Testis (tissue), 3 donors: ENCODE data around the gene SKA3. TPM values are rescaled to one million over a fixed set of nuclear protein-coding genes. Genes with fewer than 3 reads are reported as not detected.

ENCODE experiments used
- DNase-seq: peaks from one replicate; pipeline ENCODE4 v3.0.0-alpha.2; 2019
- H3K27ac ChIP-seq, 2 donors: fragments of 200-600 bp; sonication (generic); one replicate each; pipeline ENCODE4 v1.5.1; 2019
- H3K27me3 ChIP-seq: fragments of 200-600 bp; sonication (generic); one replicate; pipeline ENCODE4 v1.5.1; 2019
- H3K36me3 ChIP-seq: fragments of 200-600 bp; sonication (generic); one replicate; pipeline ENCODE4 v1.5.1; 2017; ENCODE audit warnings: low read depth; ENCODE audit errors: missing control alignments
- H3K4me1 ChIP-seq: fragments of 200-600 bp; sonication (generic); one replicate; pipeline ENCODE4 v1.5.1; 2019
- H3K4me3 ChIP-seq, 2 donors: fragments of 200-600 bp; sonication (generic); one replicate each; pipeline ENCODE4 v1.5.1; 2017 to 2019
- H3K9me3 ChIP-seq: fragments of 200-600 bp; sonication (generic); one replicate; pipeline ENCODE4 v1.5.1; 2017
- POLR2A ChIP-seq: fragments of 450-650 bp; IDR thresholded peaks from one replicate; pipeline ENCODE4 v1.6.1; 2017; ENCODE audit warnings: antibody characterized with exemption, mild to moderate bottlenecking, moderate library complexity
- WGBS, 2 donors: methylation state at CpG; one replicate each; pipeline ENCODE4 v1.1.5; 2018; 5-methylcytosine and 5-hydroxymethylcytosine counted together
- intact Hi-C: fragments of 100-400 bp; cut with DNase I; formaldehyde crosslinking; loops from one replicate; pipeline ENCODE4 v1.15.1; 2023; ENCODE audit warnings: low total_unique reads
- polyA plus RNA-seq: library from polyadenylated mRNA; stranded (reverse); fragments of 350-450 nt; fragmentation: Illumina TruSeq; extraction: RNeasy Lipid Tissue Mini Kit (QIAGEN cat#74804); gene quantifications from one replicate; pipeline ENCODE4 v1.2.3, GENCODE V29; 2014; ENCODE audit warnings: low read depth, low replicate concordance; ENCODE audit not compliant: insufficient read depth
- total RNA-seq, 2 donors: library from RNA; depleted of rRNA; stranded (reverse); fragments of >200 nt; gene quantifications; one replicate each; pipeline ENCODE4 v1.2.3, GENCODE V29; 2016
- TF ChIP-seq, protein P1 (sequence below), 3 experiments: fragments of 450-650 bp in 2 of 3; fragments of 200-600 bp in 1 of 3; sonication (generic) in 1 of 3; IDR thresholded peaks; one replicate each; pipeline ENCODE4 v1.5.1; 2016 to 2019; ENCODE audit warnings: antibody characterized with exemption in 3 of 3, mild to moderate bottlenecking in 2 of 3, moderate library complexity in 1 of 3

SKA3 gene
- total and polyA plus RNA-seq, 3 donors from 2014 or later, result 8.1 to 11.7 (median 8.7) TPM

DNA sequence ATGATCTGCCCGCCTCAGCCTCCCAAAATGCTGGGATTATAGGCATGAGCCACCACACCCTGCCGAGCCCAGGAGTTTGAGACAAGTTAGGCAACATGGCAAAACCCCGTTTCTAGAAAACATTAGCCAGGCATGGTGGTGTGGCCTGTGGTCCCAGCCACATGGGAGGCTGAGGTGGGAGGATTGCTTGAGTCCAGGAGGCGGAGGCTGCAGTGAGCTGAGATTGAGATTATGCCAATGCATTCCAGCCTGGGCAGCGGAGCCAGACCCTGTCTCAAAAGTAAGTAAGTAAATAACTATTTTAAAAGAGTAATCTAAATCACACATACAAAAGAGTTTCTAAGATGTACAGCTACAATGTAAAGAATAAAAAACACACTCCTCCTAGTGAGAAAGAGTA is 41.9 kb downstream of the SKA3 start:
- no peaks in the 10 kb centered on the region for H3K36me3 ChIP-seq
- no peak overlapping the region for H3K4me3 ChIP-seq
- DNase-seq, result no peak
- H3K27ac ChIP-seq, result no peak overlapping the region
- intact Hi-C loops, result loop anchor here (10.0 kb wide), 1 partner anchor 190 kb away; no protein-coding TSS in a partner anchor
- no peaks in the 10 kb centered on the region for H3K4me1 ChIP-seq
- H3K27me3 ChIP-seq, result no peaks in the 10 kb centered on the region
- no peak for TF ChIP-seq POLR2A
- TF ChIP-seq, protein P1, sequence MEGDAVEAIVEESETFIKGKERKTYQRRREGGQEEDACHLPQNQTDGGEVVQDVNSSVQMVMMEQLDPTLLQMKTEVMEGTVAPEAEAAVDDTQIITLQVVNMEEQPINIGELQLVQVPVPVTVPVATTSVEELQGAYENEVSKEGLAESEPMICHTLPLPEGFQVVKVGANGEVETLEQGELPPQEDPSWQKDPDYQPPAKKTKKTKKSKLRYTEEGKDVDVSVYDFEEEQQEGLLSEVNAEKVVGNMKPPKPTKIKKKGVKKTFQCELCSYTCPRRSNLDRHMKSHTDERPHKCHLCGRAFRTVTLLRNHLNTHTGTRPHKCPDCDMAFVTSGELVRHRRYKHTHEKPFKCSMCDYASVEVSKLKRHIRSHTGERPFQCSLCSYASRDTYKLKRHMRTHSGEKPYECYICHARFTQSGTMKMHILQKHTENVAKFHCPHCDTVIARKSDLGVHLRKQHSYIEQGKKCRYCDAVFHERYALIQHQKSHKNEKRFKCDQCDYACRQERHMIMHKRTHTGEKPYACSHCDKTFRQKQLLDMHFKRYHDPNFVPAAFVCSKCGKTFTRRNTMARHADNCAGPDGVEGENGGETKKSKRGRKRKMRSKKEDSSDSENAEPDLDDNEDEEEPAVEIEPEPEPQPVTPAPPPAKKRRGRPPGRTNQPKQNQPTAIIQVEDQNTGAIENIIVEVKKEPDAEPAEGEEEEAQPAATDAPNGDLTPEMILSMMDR (IDR thresholded peaks at IDR 0.05), result no peak
- WGBS, 2 donors, result 64 to 70% methylated on average over 5 of the region's 5 CpGs
- no peaks in the 10 kb centered on the region for H3K9me3 ChIP-seq

DNA sequence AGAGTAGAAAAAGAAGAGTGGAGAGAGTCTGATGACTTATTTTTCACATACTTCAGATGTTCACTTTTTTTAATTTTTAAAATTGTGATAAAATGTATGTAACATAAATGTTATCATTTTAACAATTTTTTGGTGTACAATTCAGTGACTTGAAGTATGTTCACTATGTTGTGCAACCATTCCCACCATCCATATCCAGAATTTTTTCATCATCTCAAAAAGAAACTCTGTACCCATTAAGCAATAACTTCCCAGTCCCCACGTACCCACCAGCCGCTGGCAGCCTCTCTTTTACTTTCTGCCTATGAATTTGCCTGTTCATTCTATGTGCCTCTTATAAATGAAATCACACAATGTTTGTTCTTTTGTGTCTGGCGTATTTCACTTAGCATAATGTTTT is 43.3 kb downstream of the SKA3 start:
- Histone ChIP-seq H3K27ac (no peak overlapping the region), H3K4me1 (no peaks in the 10 kb centered on the region), H3K4me3 (no peak overlapping the region), H3K36me3 (no peaks in the 10 kb centered on the region), H3K9me3 (no peaks in the 10 kb centered on the region), H3K27me3 (no peaks in the 10 kb centered on the region)
- 76 to 83% methylated on average over 3 of the region's 3 CpGs for WGBS, 2 donors
- TF ChIP-seq POLR2A, result no peak
- TF ChIP-seq, protein P1 (IDR thresholded peaks at IDR 0.05), result no peak
- intact Hi-C loops, result loop anchor here (10.0 kb wide), 1 partner anchor 188 kb away; no protein-coding TSS in a partner anchor
- DNase-seq, result no peak

DNA sequence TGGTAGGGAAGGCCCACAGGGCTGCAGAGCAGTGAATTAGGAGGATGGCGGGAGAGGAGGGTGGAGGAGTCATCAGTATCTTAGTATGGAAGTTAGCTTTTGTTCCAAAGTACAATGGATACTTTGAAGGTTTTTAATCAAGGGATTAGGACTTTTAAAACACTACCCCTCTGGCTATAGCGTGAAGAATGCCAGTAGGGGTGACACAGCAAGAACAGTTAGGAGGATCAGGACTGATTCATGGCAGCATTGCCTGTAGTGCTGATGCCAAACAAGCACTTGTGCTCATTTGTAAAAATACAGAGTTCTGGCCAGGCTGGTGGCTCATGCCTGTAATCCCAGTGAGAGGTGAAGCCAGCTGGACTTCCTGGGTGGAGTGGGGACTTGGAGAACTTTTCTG is 46.2 kb downstream of the SKA3 start:
- no peak for DNase-seq
- H3K27me3 ChIP-seq, result no peaks in the 10 kb centered on the region
- no peak overlapping the region for H3K27ac ChIP-seq
- no peaks in the 10 kb centered on the region for H3K4me1 ChIP-seq
- no peaks in the 10 kb centered on the region for H3K9me3 ChIP-seq
- intact Hi-C loops, result loop anchor here (10.0 kb wide), 1 partner anchor 185 kb away; no protein-coding TSS in a partner anchor
- H3K36me3 ChIP-seq, result no peaks in the 10 kb centered on the region
- WGBS, 2 donors, result 65 to 73% methylated on average over 2 of the region's 2 CpGs
- H3K4me3 ChIP-seq, result no peak overlapping the region
- no peak for TF ChIP-seq POLR2A
- TF ChIP-seq, protein P1 (IDR thresholded peaks at IDR 0.05), result no peak

DNA sequence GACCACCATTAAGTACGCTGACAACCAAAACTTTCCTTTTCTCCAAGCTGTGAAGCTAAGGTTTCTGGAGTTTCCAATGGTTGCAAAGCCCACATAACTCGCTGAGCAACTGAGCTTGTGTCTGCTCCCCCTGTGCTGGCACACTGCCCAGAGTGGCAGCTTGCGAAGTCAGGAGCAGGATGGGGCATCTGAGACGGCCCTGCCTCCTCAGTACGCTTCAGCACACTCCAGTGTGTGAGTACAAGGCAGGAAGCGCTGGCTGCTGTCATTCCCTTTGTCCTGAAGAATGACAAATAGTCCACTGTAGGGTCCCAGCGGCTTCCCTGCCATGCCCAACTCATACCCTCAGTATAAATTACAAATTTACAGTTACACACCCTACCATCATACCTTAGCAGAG is 51.5 kb downstream of the SKA3 start:
- no peak for DNase-seq
- 38 to 41% methylated on average over 7 of the region's 7 CpGs for WGBS, 2 donors
- H3K4me1 ChIP-seq, result no peaks in the 10 kb centered on the region
- no peaks in the 10 kb centered on the region for H3K27me3 ChIP-seq
- H3K4me3 ChIP-seq, result no peak overlapping the region
- intact Hi-C loops, result no loop called here
- no peaks in the 10 kb centered on the region for H3K9me3 ChIP-seq
- no peaks in the 10 kb centered on the region for H3K36me3 ChIP-seq
- H3K27ac ChIP-seq, result no peak overlapping the region
- no peak for TF ChIP-seq POLR2A
- TF ChIP-seq, protein P1 (IDR thresholded peaks at IDR 0.05), result no peak

DNA sequence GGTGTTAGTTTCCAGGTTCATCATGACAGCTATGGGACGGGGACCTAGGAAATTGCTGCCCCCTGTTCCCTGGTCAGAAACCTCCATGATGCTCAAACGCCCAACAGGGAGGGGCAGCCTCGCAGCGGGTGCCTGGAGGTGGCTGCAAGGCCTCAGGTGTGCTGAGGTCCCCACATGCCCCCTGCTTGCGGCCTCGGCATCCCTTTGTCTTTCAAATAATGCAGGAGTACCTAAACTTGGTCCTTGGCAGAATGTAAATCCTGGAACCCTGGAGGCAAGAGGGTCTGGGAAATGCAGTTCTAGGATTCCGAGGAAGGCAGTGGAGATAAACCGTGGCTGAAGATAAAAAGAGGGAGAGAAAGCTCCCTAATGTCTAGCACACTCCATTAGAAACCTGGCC is 52.4 kb downstream of the SKA3 start:
- Histone ChIP-seq H3K27me3 (no peaks in the 10 kb centered on the region), H3K4me3 (no peak overlapping the region), H3K27ac (no peak overlapping the region), H3K9me3 (no peaks in the 10 kb centered on the region), H3K4me1 (no peaks in the 10 kb centered on the region), H3K36me3 (no peaks in the 10 kb centered on the region)
- no peak for DNase-seq
- WGBS, 2 donors, result 48 to 57% methylated on average over 8 of the region's 8 CpGs
- intact Hi-C loops, result no loop called here
- TF ChIP-seq, protein P1 (IDR thresholded peaks at IDR 0.05), result no peak
- no peak for TF ChIP-seq POLR2A
